Parietal lobe (tissue), 1 donor: Measurements from ENCODE around the gene CD226. TPM values are rescaled to one million over a fixed set of nuclear protein-coding genes. Genes with fewer than 3 reads are reported as not detected.

Source experiments
- total RNA-seq: library from RNA; depleted of rRNA; stranded (reverse); fragments of >200 nt; gene quantifications from one replicate; pipeline ENCODE4 v1.2.3, GENCODE V29; 2014

Gene CD226
- 1.3 TPM for total RNA-seq

DNA sequence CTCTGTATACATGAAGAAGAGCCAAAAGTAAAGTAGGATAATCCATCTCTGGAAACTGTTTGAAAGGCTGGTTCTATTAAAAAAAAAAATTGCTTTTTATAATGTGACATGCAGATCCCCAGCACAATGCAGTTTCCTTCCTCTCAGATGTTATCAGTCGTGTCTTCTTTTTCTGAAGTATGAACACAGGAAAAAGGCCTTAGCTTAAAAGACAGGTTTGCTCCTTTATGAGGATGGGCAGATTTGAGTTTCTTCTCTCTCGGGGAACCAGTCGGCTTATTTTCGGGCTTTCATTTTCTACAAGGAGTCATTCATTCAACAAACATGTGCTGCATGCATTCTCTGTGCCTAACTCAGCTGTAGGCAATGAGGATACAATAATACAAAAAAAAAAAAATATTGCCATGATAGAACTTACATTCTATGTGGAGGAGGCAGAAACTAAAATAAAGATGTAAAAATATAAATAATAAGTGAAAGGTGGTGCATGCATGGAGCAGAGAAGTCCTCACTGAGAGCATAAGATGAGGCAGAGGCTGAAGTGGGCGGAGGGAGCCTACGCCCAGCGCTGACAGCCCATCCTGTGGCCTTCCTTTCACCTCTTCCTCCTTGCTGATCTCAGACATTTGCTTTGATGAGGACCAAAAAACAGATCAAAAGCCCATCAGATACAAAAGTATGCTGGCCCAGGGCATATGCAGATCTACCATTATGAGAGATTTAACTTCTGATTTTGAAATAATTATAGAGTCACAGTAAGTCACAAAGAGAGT, at the start of gene CD226:
TSS of gene CD226 (minus strand) at position 513 of the 773 bp plus-strand sequence. CDS start at position 46, 467 bp downstream.

